Measurements from ENCODE around the gene ADGRB3.

ADGRB3 gene

GRCh38 chr6:68642977-68643376, 7.9 kb downstream of the ADGRB3 start:
- Histone ChIP-seq H2BK120ac (ENCODE audit: low read depth, low read length) (no peak overlapping the region), H3K18ac (ENCODE audit: low read length) (no peak overlapping the region), H3K79me1 (ENCODE audit: low read depth, low read length) (no peaks in the 10 kb centered on the region), H2AK5ac (ENCODE audit: low read depth, low read length) (no peak overlapping the region), H4K91ac (ENCODE audit: low read depth, low read length, poor library complexity) (no peak overlapping the region), H2BK5ac (ENCODE audit: low read length) (no peak overlapping the region), H3K4me2 (ENCODE audit: insufficient read depth, low read length, poor library complexity, severe bottlenecking) (no peak overlapping the region), H4K8ac (ENCODE audit: low read depth, low read length) (no peak overlapping the region), H3K4me1 (ENCODE audit: control insufficient read depth in 2 of 2, insufficient read depth in 1 of 2, low read depth in 1 of 2, low read length in 2 of 2) (peaks cover under 1 to 6% of the 10 kb centered on the region in 2 donors), H3K23ac (ENCODE audit: low read depth, low read length, poor library complexity) (no peak overlapping the region), H2AFZ (ENCODE audit: low read length) (no peak overlapping the region), H3K4ac (ENCODE audit: low read length) (no peak overlapping the region), H3K9me3 (replicated peaks in 1 of 2; ENCODE audit: control insufficient read depth in 2 of 2, insufficient read depth in 1 of 2, low read depth in 1 of 2, low read length in 2 of 2) (no peaks in the 10 kb centered on the region), H3K27me3 (ENCODE audit: control insufficient read depth in 3 of 3, insufficient read depth in 3 of 3, low read depth in 1 of 3, low read length in 3 of 3) (peaks cover 0 to 7% (median 0%) of the 10 kb centered on the region in 3 experiments), H3K36me3 (replicated peaks in 1 of 2; ENCODE audit: control insufficient read depth in 2 of 2, insufficient read depth in 2 of 2, low read length in 2 of 2) (peaks cover 0 to 19% of the 10 kb centered on the region in 2 donors), H3K27ac (replicated peaks; ENCODE audit: low read length) (no peak overlapping the region), H2BK15ac (ENCODE audit: low read length) (no peak overlapping the region), H3K14ac (ENCODE audit: low read length) (no peak overlapping the region), H3K4me3 (ENCODE audit: low read length in 2 of 2) (no peak overlapping the region), H3K9ac (ENCODE audit: low read depth, low read length, poor library complexity) (no peak overlapping the region), H2BK12ac (ENCODE audit: low read length) (no peak overlapping the region)
- DNase-seq (ENCODE audit: low spot score) = no peak
- WGBS, 2 donors (ENCODE audit: extremely low coverage in 2 of 2, insufficient read length in 2 of 2, insufficient replicate concordance in 1 of 2) = no CpG with 5 or more reads among the region's 1 CpG

- Histone ChIP-seq H3K9ac (ENCODE audit: low read depth, low read length, poor library complexity) (no peak overlapping the region), H4K8ac (ENCODE audit: low read depth, low read length) (no peak overlapping the region), H3K4me2 (ENCODE audit: insufficient read depth, low read length, poor library complexity, severe bottlenecking) (no peak overlapping the region), H2BK120ac (ENCODE audit: low read depth, low read length) (no peak overlapping the region), H3K79me1 (ENCODE audit: low read depth, low read length) (no peaks in the 10 kb centered on the region), H2BK5ac (ENCODE audit: low read length) (no peak overlapping the region), H2AK5ac (ENCODE audit: low read depth, low read length) (no peak overlapping the region), H3K4ac (ENCODE audit: low read length) (no peak overlapping the region), H3K18ac (ENCODE audit: low read length) (no peak overlapping the region), H3K27ac (replicated peaks; ENCODE audit: low read length) (no peak overlapping the region), H3K27me3 (ENCODE audit: control insufficient read depth in 3 of 3, insufficient read depth in 3 of 3, low read depth in 1 of 3, low read length in 3 of 3) (no peaks in the 10 kb centered on the region), H2BK12ac (ENCODE audit: low read length) (no peak overlapping the region), H4K91ac (ENCODE audit: low read depth, low read length, poor library complexity) (no peak overlapping the region), H2AFZ (ENCODE audit: low read length) (no peak overlapping the region), H3K4me1 (ENCODE audit: control insufficient read depth in 2 of 2, insufficient read depth in 1 of 2, low read depth in 1 of 2, low read length in 2 of 2) (peaks cover 0 to 7% of the 10 kb centered on the region in 2 donors), H3K14ac (ENCODE audit: low read length) (no peak overlapping the region), H3K36me3 (replicated peaks in 1 of 2; ENCODE audit: control insufficient read depth in 2 of 2, insufficient read depth in 2 of 2, low read length in 2 of 2) (no peaks in the 10 kb centered on the region), H3K23ac (ENCODE audit: low read depth, low read length, poor library complexity) (no peak overlapping the region), H3K4me3 (ENCODE audit: low read length in 2 of 2) (no peak overlapping the region), H2BK15ac (ENCODE audit: low read length) (no peak overlapping the region), H3K9me3 (replicated peaks in 1 of 2; ENCODE audit: control insufficient read depth in 2 of 2, insufficient read depth in 1 of 2, low read depth in 1 of 2, low read length in 2 of 2) (no peaks in the 10 kb centered on the region)
- no peak for DNase-seq (ENCODE audit: low spot score)
- WGBS, 2 donors (ENCODE audit: extremely low coverage in 2 of 2, insufficient read length in 2 of 2, insufficient replicate concordance in 1 of 2) = no CpG with 5 or more reads among the region's 3 CpGs
These were observed 14.6 kb downstream of the ADGRB3 start for GRCh38 chr6:68649669-68650068.

GRCh38 chr6:68650142-68650541, 15.1 kb downstream of the ADGRB3 start:
- WGBS, 2 donors (ENCODE audit: extremely low coverage in 2 of 2, insufficient read length in 2 of 2, insufficient replicate concordance in 1 of 2) = no CpG with 5 or more reads among the region's 4 CpGs
- H3K27me3 ChIP-seq (ENCODE audit: control insufficient read depth in 3 of 3, insufficient read depth in 3 of 3, low read depth in 1 of 3, low read length in 3 of 3) = no peaks in the 10 kb centered on the region
- H3K4me2 ChIP-seq (ENCODE audit: insufficient read depth, low read length, poor library complexity, severe bottlenecking) = no peak overlapping the region

GRCh38 chr6:68651011-68651985, 16.2 kb downstream of the ADGRB3 start:
- no peak overlapping the region for H4K91ac ChIP-seq (ENCODE audit: low read depth, low read length, poor library complexity)
- no peak overlapping the region for H3K14ac ChIP-seq (ENCODE audit: low read length)
- H4K8ac ChIP-seq (ENCODE audit: low read depth, low read length) = no peak overlapping the region
- no peak overlapping the region for H2BK15ac ChIP-seq (ENCODE audit: low read length)
- H2AFZ ChIP-seq (ENCODE audit: low read length) = no peak overlapping the region
- H3K9ac ChIP-seq (ENCODE audit: low read depth, low read length, poor library complexity) = no peak overlapping the region
- no peak overlapping the region for H3K4me3 ChIP-seq (ENCODE audit: low read length in 2 of 2)
- no peaks in the 10 kb centered on the region for H3K27me3 ChIP-seq (ENCODE audit: control insufficient read depth in 3 of 3, insufficient read depth in 3 of 3, low read depth in 1 of 3, low read length in 3 of 3)
- H2BK12ac ChIP-seq (ENCODE audit: low read length) = no peak overlapping the region
- no peak overlapping the region for H3K4me2 ChIP-seq (ENCODE audit: insufficient read depth, low read length, poor library complexity, severe bottlenecking)
- H2AK5ac ChIP-seq (ENCODE audit: low read depth, low read length) = no peak overlapping the region
- no peak for DNase-seq (ENCODE audit: low spot score)
- H3K9me3 ChIP-seq (replicated peaks in 1 of 2; ENCODE audit: control insufficient read depth in 2 of 2, insufficient read depth in 1 of 2, low read depth in 1 of 2, low read length in 2 of 2) = no peaks in the 10 kb centered on the region
- H3K79me1 ChIP-seq (ENCODE audit: low read depth, low read length) = no peaks in the 10 kb centered on the region
- no peak overlapping the region for H3K27ac ChIP-seq (replicated peaks; ENCODE audit: low read length)
- no CpG with 5 or more reads among the region's 2 CpGs for WGBS, 2 donors (ENCODE audit: extremely low coverage in 2 of 2, insufficient read length in 2 of 2, insufficient replicate concordance in 1 of 2)
- no peak overlapping the region for H2BK120ac ChIP-seq (ENCODE audit: low read depth, low read length)
- peaks cover 0 to 7% of the 10 kb centered on the region in 2 donors for H3K4me1 ChIP-seq (ENCODE audit: control insufficient read depth in 2 of 2, insufficient read depth in 1 of 2, low read depth in 1 of 2, low read length in 2 of 2)
- no peak overlapping the region for H3K23ac ChIP-seq (ENCODE audit: low read depth, low read length, poor library complexity)
- H2BK5ac ChIP-seq (ENCODE audit: low read length) = no peak overlapping the region
- no peak overlapping the region for H3K4ac ChIP-seq (ENCODE audit: low read length)
- no peaks in the 10 kb centered on the region for H3K36me3 ChIP-seq (replicated peaks in 1 of 2; ENCODE audit: control insufficient read depth in 2 of 2, insufficient read depth in 2 of 2, low read length in 2 of 2)
- no peak overlapping the region for H3K18ac ChIP-seq (ENCODE audit: low read length)

More at GRCh38 chr6:68650142-68650541, 15.1 kb downstream of the ADGRB3 start:
- Histone ChIP-seq H2AK5ac (ENCODE audit: low read depth, low read length) (no peak overlapping the region), H2BK15ac (ENCODE audit: low read length) (no peak overlapping the region), H3K79me1 (ENCODE audit: low read depth, low read length) (no peaks in the 10 kb centered on the region), H2BK5ac (ENCODE audit: low read length) (no peak overlapping the region), H3K9ac (ENCODE audit: low read depth, low read length, poor library complexity) (no peak overlapping the region), H4K91ac (ENCODE audit: low read depth, low read length, poor library complexity) (no peak overlapping the region), H2BK12ac (ENCODE audit: low read length) (no peak overlapping the region), H3K4me3 (ENCODE audit: low read length in 2 of 2) (no peak overlapping the region), H3K23ac (ENCODE audit: low read depth, low read length, poor library complexity) (no peak overlapping the region), H2AFZ (ENCODE audit: low read length) (no peak overlapping the region), H3K36me3 (replicated peaks in 1 of 2; ENCODE audit: control insufficient read depth in 2 of 2, insufficient read depth in 2 of 2, low read length in 2 of 2) (no peaks in the 10 kb centered on the region), H3K27ac (replicated peaks; ENCODE audit: low read length) (no peak overlapping the region), H3K4me1 (ENCODE audit: control insufficient read depth in 2 of 2, insufficient read depth in 1 of 2, low read depth in 1 of 2, low read length in 2 of 2) (peaks cover 0 to 7% of the 10 kb centered on the region in 2 donors), H3K9me3 (replicated peaks in 1 of 2; ENCODE audit: control insufficient read depth in 2 of 2, insufficient read depth in 1 of 2, low read depth in 1 of 2, low read length in 2 of 2) (no peaks in the 10 kb centered on the region), H3K4ac (ENCODE audit: low read length) (no peak overlapping the region), H3K14ac (ENCODE audit: low read length) (no peak overlapping the region), H4K8ac (ENCODE audit: low read depth, low read length) (no peak overlapping the region), H2BK120ac (ENCODE audit: low read depth, low read length) (no peak overlapping the region), H3K18ac (ENCODE audit: low read length) (no peak overlapping the region)
- DNase-seq (ENCODE audit: low spot score) = no peak

Data from neuronal stem cell (in vitro differentiated cells).